ENCODE data around the gene GALE.
"Not testable (repeated sequence)": the region's sequence is repeated elsewhere in the genome, so short reads cannot be mapped to it uniquely, and the experiment has no call there.

The GALE gene

GRCh38 chr1:23809751-23810171 is 9.2 kb upstream of the GALE start:
- peak; percentile 76 for DNase-seq (ENCODE audit: low read depth, low spot score)

DNA sequence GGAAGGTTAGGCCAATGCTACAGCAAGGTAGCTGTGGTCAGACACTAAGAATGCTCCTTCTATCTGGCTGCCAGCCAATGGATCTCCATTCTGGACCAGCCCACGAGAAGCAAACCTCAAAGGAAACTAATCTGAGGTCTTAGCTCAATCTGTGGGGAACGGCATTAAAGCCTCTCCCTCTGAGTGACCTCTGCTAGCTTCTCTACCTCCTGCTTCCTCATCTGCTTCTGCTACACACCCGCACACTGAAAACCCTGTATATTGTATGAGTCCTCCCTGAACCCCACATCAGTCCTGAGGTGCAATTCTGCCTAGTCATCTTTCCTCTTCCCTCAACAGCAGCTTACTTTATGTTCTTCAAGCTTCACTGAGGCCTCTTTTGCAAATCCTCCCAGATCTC is 6.9 kb upstream of the GALE start:
- no peak for DNase-seq (ENCODE audit: low read depth, low spot score)

DNA sequence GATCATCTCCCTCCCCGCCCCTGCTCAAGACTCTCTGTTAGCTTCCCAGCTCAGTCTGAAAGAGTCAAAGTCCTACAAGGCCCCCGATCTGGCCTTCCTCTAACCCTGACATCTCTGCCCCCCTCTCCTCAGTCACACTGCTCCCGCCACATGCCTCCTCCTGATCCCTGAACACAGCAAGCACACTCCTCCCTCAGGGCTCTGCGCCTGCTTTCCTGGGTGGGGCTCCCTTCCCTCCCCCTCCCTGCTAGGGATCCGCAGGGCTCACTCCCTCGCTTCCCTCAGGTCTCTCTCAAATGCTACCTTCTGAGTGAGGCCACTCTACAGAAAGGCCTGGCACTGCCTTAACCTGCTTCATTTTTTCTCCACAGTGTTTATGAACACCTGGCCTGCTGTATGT is 5.7 kb upstream of the GALE start:
- no peak for DNase-seq (ENCODE audit: low read depth, low spot score)

DNA sequence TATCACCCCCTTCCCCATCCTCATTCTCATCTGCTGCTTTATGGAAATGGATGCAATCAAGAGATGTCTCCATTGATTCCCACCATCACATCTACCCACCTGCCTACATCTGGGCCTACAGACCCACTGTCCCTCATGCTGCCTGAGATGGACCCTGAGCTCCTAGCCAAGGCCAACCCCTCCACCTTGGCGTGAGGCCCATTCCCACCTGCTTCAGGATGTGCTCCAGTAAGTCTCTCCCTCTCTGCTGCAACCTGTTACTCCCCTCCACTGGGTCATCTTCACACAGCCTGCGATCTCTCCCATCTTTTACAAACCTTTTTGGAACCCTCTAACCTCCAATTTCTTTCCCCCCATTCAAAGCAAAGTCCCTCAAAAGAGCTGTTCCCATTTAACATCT is 4.5 kb upstream of the GALE start:
- no peak for DNase-seq (ENCODE audit: low read depth, low spot score)

DNA sequence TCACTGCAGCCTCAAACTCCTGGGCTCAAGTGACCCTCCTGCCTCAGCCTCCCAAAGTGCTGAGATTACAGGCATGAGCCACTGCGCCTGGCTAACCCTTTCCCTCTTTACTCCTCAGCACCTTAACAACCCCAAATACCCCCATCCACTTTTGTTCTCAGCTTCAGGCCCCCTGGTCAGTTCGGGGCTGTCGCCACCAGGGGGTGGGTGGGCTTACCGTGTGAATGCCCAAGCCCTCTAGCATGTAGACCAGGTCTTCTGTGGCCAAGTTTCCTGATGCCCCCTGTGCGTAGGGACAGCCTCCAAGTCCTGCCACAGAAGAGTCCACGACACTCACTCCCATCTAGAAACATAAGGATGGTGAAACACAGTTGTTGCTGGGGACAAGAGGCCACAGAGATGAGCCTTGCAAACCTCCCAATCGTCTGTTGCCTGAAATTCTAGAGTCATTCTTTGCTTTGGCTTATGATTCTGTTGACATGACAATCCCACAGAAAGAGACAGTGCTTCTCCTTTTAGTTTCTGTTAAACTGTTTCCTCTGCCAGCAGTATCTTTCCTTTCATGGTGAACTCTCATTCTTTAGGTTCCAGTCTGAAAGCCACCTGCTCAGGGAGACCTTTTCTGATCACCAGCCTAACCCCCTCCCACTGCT is 3.8 kb upstream of the GALE start:
- no peak for DNase-seq (ENCODE audit: low read depth, low spot score)

- DNase-seq (ENCODE audit: low read depth, low spot score) = no peak
Measured at GRCh38 chr1:23803674-23804073, 3.1 kb upstream of the GALE start.

DNA sequence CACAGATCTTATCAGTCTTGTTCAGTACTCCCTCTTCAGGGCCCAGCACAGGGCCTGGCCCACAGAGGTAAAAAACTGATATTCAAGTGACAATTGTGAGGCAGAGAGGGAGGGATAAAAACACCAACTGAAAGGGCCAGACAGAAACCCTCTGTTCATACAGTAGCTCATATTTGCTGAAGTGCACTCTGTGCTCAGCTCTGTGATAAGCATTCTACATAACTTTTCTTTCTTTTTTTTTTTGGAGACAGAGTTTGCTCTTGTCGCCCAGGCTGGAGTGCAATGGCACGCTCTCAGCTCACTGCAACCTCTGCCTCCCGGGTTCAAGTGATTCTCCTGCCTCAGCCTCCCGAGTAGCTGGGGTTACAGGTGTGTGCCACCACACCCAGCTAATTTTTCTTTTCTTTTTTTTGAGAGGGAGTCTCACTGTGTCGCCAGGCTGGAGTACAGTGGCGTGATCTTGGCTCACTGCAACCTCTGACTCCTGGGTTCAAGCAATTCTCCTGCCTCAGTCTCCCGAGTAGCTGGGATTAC is 2.3 kb upstream of the GALE start:
- not testable (repeated sequence) for DNase-seq (ENCODE audit: low read depth, low spot score)

DNA sequence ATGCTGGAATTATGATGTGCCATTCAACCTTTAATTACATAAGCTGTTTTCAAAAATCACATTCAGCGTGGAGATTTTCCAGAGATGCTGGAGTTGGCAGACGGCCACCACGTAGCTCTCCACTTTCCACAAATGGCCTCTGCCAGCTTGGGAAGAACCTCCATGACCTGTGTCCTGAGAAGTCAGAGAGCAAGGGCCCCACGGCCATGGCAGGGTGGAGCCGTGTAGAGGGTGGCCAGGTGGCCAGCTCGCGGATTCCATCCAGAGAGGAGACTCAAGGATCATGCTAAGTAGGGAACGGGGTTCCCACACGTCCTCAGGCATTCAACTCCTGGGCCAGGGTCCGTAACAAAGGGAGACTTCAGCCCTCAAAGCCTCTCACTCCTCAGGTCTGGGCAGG is 1.3 kb upstream of the GALE start:
- no peak for DNase-seq (ENCODE audit: low read depth, low spot score)

DNA sequence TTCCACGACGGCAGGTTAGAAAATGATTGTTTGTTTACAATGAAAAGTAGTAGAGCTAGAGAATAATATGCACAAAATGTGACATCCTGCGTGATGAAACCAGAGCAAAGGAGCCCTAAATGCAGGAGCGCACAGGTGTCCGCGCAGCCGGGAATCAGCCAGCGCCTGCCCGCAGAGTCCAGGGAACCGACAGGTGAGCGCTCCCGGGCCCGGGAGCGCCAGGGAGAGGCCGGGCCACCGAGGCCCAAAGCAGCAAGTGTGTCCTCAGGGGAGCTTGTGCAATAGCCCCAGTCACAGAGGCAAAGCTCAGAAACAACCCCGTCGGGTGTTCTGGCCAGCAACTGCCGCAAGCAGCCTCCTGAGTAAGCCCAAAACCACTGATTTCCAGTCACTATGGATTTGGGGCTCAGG is 789 bp upstream of the GALE start:
- no peak for DNase-seq (ENCODE audit: low read depth, low spot score)

DNA sequence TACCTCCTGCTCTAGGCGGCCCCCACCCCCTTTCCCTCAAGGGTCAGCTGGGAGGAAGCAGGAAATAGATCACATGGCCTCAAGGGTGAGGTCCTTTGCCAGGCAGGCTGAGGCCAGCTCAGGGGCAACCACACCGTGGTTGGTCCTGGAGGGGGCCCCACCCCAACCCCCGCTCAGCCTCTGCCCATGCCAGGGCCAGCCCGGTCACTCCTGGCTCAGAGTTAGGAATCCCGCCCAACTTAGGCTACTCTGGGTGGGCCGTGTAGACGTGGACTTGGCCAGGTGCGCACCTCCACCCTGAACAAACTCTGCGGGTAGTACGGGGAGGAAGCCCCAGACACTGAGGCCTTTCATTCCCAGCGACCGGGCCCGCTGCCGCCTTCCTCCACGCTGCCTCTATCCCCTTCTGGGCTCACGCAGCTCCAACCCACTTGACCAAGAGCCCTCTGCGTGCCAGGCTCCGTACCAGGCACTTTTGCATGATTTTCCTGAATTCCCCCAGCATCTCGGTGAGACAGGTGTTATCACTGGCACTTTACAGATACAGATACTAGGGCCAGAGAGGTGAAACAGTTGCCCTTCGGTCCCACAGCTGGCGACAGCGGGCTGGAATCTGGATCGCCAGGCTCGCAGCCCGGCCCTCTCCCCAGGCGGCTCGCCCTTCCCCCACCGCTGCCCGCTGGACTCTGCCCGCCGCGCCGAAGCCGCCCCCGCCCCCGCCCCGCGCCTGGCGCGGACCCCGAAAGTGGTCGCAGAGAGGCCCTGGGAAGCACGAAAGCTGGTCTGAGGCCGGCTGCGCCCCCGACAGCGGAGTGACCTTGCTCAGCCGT is 769 bp downstream of the GALE start:
- DNase-seq (ENCODE audit: low read depth, low spot score) = peak; percentile 74

- no peak for DNase-seq (ENCODE audit: low read depth, low spot score)
Measured at GRCh38 chr1:23799255-23799569, 1.3 kb downstream of the GALE start.

GRCh38 chr1:23798662-23799142 is 1.9 kb downstream of the GALE start:
- DNase-seq (ENCODE audit: low read depth, low spot score) = no peak

DNA sequence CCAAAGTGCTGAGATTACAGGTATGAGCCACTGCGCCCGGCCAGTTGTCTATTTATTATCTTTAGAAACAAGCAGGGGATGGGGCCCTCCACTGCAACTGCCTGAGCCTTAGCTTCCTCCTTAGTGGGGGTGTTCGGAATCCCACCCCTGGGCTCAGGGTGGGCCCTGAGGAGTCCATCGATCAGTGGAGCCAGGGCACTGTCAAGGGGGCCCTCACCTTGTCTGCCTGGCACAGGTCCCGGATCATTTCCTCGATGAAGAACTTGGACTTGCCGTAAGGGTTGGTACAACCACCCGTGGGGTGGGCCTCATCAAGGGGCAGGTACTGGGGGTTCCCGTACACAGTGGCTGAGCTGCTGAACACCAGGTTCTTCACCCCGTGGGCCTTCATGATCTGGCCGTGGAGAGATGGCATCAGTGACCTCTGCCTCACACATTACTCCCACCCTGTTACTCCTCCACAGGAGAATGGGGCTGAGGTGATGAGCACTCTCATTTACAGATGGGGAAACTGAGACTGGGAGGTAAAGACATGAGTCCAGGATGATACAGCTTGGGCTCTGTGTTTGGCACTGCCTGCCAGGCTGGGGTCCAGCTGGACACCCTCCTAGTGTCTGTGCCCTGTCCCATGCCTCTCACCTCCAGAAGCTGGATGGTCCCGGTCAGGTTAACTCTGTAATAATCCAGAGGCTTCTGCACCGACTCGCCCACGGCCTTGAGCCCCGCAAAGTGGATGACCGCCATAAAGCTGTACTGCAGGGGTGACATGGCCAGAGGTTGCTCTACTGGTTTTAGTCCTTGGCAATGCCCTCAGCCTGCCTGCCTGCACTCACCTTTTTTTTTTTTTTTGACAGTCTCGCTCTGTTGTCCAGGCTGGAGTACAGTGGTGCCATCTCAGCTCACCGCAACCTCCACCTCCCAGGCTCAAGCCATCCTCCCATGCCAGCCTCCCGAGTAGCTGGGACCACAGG is 2.8 kb downstream of the GALE start:
- DNase-seq (ENCODE audit: low read depth, low spot score) = no peak

DNA sequence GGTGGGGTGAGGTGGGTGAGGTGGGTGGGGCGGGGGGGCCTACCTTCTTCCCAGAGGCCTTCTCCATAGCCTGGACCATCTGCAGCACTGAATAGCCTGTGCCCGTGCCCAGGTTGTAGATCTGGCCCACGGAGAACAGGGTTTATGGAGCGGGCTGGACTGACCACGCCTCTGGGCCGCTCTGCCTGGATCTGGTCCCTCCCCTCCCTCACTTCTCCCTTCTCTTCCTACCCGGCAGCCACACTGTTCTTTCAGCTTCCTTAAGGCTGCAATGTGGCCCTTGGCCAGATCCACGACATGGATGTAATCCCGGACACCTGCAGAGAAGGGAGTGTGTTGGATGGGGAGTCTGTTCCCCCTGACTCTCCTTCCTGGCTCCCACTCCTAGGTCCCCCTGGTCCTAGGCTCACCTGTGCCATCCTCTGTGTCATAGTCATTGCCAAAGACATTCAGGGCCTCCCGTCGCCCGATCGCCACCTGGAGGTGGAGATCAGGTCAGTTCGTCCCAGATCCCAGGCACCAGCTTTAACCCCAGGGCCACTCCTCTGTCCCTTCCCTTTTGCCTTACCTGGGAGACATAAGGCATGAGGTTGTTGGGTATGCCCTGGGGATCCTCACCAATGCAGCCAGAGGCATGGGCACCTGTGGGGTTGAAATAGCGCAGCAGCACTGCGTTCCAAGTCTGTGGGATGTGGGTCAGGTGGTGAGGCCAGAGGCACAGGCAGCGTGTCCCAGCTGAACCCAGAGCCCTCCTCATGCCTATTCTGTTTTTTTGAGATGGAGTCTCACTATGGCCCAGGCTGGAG is 3.9 kb downstream of the GALE start:
- DNase-seq (ENCODE audit: low read depth, low spot score) = no peak

DNA sequence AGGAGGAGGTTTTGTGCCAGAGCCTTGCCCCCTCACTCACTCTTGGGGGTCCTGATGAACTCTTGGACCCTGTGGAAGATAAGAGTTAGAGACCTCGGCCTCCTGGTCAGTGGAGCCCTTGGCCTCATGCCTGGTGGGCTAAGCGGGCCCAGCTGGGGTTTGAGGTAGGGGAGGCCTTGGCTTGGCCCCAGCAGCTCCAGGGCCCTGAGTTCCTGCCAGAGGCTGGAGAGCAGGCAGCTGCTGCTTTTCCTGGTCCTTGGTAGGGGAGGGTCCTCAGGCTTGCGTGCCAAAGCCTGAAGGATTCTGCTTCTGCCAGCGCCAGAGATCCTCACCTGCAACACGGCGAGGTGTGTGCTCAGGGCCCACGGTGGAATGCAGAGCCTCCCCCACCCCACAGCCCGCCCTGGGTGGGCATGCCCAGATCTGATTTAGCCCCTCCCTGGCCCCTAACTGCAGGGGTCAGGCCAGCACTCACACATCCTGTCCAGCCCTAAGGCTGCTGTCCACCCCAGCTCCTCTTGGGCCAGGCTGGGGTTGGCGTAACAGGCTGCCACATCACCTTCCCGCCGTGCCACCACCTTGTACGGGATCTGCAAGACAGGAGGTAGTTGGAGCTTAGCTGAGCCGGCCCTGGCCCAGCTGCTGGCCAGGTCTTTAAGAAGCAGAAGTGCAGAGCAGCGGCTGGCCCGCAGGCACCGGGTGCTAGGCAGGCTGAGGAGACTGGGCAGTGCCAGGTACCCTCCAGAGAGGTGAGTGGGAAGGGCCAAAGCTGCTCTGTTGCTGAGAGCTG is 4.7 kb downstream of the GALE start:
- no peak for DNase-seq (ENCODE audit: low read depth, low spot score)

- DNase-seq (ENCODE audit: low read depth, low spot score) = not testable (repeated sequence)
Measured at GRCh38 chr1:23794732-23795182, 5.8 kb downstream of the GALE start.

DNA sequence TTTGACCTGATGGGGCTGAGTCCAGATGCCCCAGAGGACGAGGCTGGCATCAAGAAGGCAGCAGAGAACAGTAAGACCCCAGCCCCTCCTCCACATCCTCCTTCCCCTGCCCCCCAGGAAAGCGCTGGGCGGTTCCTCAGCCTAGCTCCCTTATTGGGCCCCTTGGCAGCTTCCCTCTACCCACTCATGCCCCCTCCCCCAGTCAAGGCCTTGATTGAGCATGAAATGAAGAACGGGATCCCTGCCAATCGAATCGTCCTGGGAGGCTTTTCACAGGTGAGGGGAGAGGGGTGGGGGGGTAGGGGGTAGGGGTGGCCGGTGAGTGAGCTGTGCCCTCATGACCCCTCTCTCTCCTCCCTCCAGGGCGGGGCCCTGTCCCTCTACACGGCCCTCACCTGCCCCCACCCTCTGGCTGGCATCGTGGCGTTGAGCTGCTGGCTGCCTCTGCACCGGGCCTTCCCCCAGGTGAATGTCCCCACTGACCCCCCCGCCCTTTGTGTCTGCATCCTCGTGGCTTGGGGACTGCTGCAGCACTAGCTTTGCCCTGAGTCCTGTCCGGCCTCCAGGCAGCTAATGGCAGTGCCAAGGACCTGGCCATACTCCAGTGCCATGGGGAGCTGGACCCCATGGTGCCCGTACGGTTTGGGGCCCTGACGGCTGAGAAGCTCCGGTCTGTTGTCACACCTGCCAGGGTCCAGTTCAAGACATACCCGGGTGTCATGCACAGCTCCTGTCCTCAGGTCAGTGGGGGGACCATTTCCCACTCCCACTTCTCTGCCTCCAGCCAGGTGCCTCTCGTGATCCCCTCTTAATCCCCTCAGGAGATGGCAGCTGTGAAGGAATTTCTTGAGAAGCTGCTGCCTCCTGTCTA is 6.5 kb downstream of the GALE start:
- DNase-seq (ENCODE audit: low read depth, low spot score) = no peak

DNA sequence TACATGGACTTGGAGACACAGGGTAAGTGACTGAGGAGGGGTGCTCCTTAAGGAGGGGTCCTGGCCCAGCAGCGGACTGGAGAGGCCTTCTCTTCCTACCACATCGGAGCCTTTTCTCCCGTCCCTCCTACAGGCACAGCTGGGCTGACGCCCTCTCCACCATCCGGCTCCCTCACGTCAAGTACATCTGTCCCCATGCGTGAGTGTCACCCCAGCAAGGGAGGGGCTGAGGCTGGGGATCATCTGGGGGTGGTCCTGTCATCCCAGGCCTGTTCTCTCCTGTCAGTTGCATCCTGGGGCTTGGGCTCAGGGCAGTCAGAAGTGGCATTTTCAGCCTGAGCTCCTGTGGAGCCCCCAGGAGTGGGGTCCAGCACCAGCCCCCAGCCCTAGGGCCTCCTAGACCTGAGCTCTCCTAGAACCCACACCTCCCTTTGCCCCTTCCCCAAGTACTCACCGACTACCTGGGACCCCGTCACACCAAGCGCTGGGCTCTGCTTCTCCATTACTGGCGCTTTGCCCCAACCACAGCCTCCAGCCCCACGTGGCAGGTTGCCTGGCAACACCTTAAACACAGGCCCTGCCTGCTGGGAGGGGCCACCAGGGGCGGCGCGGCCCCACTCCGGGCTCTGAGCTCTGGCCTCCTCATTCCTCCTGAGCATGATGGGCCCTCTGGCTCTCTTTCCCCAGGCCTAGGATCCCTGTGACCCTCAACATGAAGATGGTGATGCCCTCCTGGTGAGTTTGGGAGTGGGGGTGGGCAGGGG is 7.4 kb downstream of the GALE start:
- peak; percentile 87 for DNase-seq (ENCODE audit: low read depth, low spot score)

All from astrocyte of the hippocampus (primary cell).